ENCODE data around the gene CACNA1B.

DNA sequence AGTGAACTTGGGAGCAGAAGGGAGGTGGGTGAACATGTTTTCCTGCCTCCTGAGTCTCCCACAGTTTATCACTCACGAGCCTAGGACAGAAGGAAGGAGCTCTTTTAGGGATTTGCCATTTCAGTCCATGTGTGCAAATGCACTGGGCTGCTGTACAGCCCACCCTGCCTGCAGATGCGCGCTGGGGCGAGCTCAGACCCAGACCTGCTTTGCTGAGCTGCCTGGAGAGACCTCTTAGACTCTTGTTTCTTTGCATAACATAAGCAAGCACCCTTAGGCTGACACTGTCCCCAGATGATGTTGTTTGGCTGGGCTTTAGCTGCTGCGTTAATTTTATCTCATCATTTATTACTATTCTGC is 199.0 kb downstream of the CACNA1B start:
- TF ChIP-seq, protein P1, sequence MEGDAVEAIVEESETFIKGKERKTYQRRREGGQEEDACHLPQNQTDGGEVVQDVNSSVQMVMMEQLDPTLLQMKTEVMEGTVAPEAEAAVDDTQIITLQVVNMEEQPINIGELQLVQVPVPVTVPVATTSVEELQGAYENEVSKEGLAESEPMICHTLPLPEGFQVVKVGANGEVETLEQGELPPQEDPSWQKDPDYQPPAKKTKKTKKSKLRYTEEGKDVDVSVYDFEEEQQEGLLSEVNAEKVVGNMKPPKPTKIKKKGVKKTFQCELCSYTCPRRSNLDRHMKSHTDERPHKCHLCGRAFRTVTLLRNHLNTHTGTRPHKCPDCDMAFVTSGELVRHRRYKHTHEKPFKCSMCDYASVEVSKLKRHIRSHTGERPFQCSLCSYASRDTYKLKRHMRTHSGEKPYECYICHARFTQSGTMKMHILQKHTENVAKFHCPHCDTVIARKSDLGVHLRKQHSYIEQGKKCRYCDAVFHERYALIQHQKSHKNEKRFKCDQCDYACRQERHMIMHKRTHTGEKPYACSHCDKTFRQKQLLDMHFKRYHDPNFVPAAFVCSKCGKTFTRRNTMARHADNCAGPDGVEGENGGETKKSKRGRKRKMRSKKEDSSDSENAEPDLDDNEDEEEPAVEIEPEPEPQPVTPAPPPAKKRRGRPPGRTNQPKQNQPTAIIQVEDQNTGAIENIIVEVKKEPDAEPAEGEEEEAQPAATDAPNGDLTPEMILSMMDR (IDR thresholded peaks at IDR 0.05): no peak
- TF ChIP-seq RFX5 (IDR thresholded peaks at IDR 0.05; ENCODE audit: low read length): no peak
- TF ChIP-seq EP300 (IDR thresholded peaks at IDR 0.05; ENCODE audit: borderline replicate concordance in 1 of 2, low read depth in 1 of 2, low read length in 1 of 2): no peak
- no peak for TF ChIP-seq ELF1 (IDR thresholded peaks at IDR 0.05)
- TF ChIP-seq USF2 (IDR thresholded peaks at IDR 0.05; ENCODE audit: borderline replicate concordance, low read depth, low read length): no peak

All from SK-N-SH (cell line).